SK-N-SH treated with all-trans-retinoic acid at 6 μM for 48 hours (cell line): ENCODE data around the gene SCN4A.

ENCODE experiments used
- ATAC-seq: fragments of 200-7000 bp; cut with Tn5 transposase; 3 replicates; pipeline ENCODE4 v1.9.1; 2020; ENCODE audit warnings: mild to moderate bottlenecking, moderate library complexity
- ARNTL ChIP-seq: fragments of 450-650 bp; formaldehyde crosslinking; IDR thresholded peaks from 2 replicates; pipeline ENCODE4 v1.5.0; 2020; ENCODE audit warnings: low read depth, mild to moderate bottlenecking, moderate library complexity, borderline replicate concordance
- BACH2 ChIP-seq: fragments of 250-450 bp; sonication (Bioruptor Pico); IDR thresholded peaks from 2 replicates; pipeline ENCODE4 v1.9.0; 2021; ENCODE audit warnings: mild to moderate bottlenecking, borderline replicate concordance
- CREB5 ChIP-seq: fragments of 250-450 bp; sonication (Bioruptor Pico); IDR thresholded peaks from 2 replicates; pipeline ENCODE4 v1.5.1; 2020; ENCODE audit warnings: low read depth, mild to moderate bottlenecking, moderate library complexity
- CSDC2 ChIP-seq: fragments of 250-450 bp; sonication (Bioruptor Pico); IDR thresholded peaks from 2 replicates; pipeline ENCODE4 v1.5.0; 2020; ENCODE audit warnings: mild to moderate bottlenecking, moderate library complexity
- CSRNP3 ChIP-seq: fragments of 250-450 bp; sonication (Bioruptor Pico); IDR thresholded peaks from 2 replicates; pipeline ENCODE4 v1.5.1; 2021; ENCODE audit warnings: mild to moderate bottlenecking, moderate library complexity
- ESRRG ChIP-seq: fragments of 250-450 bp; sonication (Bioruptor Pico); IDR thresholded peaks from 2 replicates; pipeline ENCODE4 v1.6.1; 2021; ENCODE audit warnings: mild to moderate bottlenecking
- GLIS3 ChIP-seq: fragments of 250-450 bp; sonication (Bioruptor Pico); IDR thresholded peaks from 2 replicates; pipeline ENCODE4 v1.5.0; 2020; ENCODE audit warnings: mild to moderate bottlenecking, moderate library complexity
- ISL1 ChIP-seq: fragments of 250-450 bp; sonication (Bioruptor Pico); IDR thresholded peaks from 2 replicates; pipeline ENCODE4 v2.1.2; 2022; ENCODE audit warnings: mild to moderate bottlenecking, moderate library complexity
- OSR1 ChIP-seq: fragments of 250-450 bp; sonication (Bioruptor Pico); IDR thresholded peaks from 2 replicates; pipeline ENCODE4 v1.8.0; 2022; ENCODE audit warnings: moderate library complexity, mild to moderate bottlenecking, inconsistent platforms
- PATZ1 ChIP-seq: fragments of 250-450 bp; sonication (Bioruptor Pico); IDR thresholded peaks from 2 replicates; pipeline ENCODE4 v1.8.0; 2020; ENCODE audit warnings: mild to moderate bottlenecking, moderate library complexity, borderline replicate concordance
- POU6F1 ChIP-seq: fragments of 250-450 bp; sonication (Bioruptor Pico); IDR thresholded peaks from 2 replicates; pipeline ENCODE4 v1.8.0; 2021; ENCODE audit warnings: low read depth, mild to moderate bottlenecking, moderate library complexity, borderline replicate concordance
- PPARA ChIP-seq: fragments of 250-450 bp; sonication (Bioruptor Pico); IDR thresholded peaks from 2 replicates; pipeline ENCODE4 v1.5.0; 2020; ENCODE audit warnings: mild to moderate bottlenecking, borderline replicate concordance
- RARB ChIP-seq: fragments of 250-450 bp; sonication (Bioruptor Pico); IDR thresholded peaks from 2 replicates; pipeline ENCODE4 v1.8.0; 2021; ENCODE audit warnings: mild to moderate bottlenecking, moderate library complexity
- SNAI2 ChIP-seq: fragments of 250-450 bp; sonication (Bioruptor Pico); IDR thresholded peaks from 2 replicates; pipeline ENCODE4 v1.5.0; 2020; ENCODE audit warnings: mild to moderate bottlenecking, moderate library complexity
- TCF4 ChIP-seq: fragments of 250-450 bp; sonication (Bioruptor Pico); IDR thresholded peaks from 2 replicates; pipeline ENCODE4 v1.8.0; 2021; ENCODE audit warnings: mild to moderate bottlenecking, moderate library complexity, borderline replicate concordance
- TSHZ2 ChIP-seq: fragments of 250-450 bp; sonication (Bioruptor Pico); IDR thresholded peaks from 2 replicates; pipeline ENCODE4 v1.5.0; 2020; ENCODE audit warnings: mild to moderate bottlenecking, moderate library complexity
- ZC3H10 ChIP-seq: fragments of 250-450 bp; sonication (Bioruptor Pico); IDR thresholded peaks from 2 replicates; pipeline ENCODE4 v1.5.1; 2021; ENCODE audit warnings: mild to moderate bottlenecking, moderate library complexity
- ZFP30 ChIP-seq: fragments of 450-650 bp; formaldehyde crosslinking; IDR thresholded peaks from 2 replicates; pipeline ENCODE4 v1.5.0; 2022; ENCODE audit warnings: mild to moderate bottlenecking, moderate library complexity
- ZNF565 ChIP-seq: fragments of 450-650 bp; formaldehyde crosslinking; conservative IDR thresholded peaks from 2 replicates; pipeline ENCODE4 v1.5.0; 2020; ENCODE audit warnings: low read depth, mild to moderate bottlenecking, moderate library complexity
- ZNF70 ChIP-seq: fragments of 450-650 bp; formaldehyde crosslinking; IDR thresholded peaks from 2 replicates; pipeline ENCODE4 v1.5.0; 2020; ENCODE audit warnings: mild to moderate bottlenecking, moderate library complexity
- ZNF8 ChIP-seq: fragments of 450-650 bp; formaldehyde crosslinking; IDR thresholded peaks from 2 replicates; pipeline ENCODE4 v1.5.0; 2020; ENCODE audit warnings: mild to moderate bottlenecking, moderate library complexity

The SCN4A gene

GRCh38 chr17:63988741-63989621 lies 16.3 kb upstream of the SCN4A start:
- ATAC-seq: no peak

GRCh38 chr17:63988127-63988478 lies 15.4 kb upstream of the SCN4A start:
- TF ChIP-seq ARNTL (CRISPR knock-in tag) (no peak), BACH2 (CRISPR knock-in tag) (no peak), OSR1 (CRISPR knock-in tag) (no peak), ZC3H10 (no peak), GLIS3 (no peak), CSDC2 (CRISPR knock-in tag) (no peak), PPARA (CRISPR knock-in tag) (no peak), ZFP30 (CRISPR knock-in tag) (no peak), ESRRG (CRISPR knock-in tag) (no peak), PATZ1 (CRISPR knock-in tag) (no peak), CREB5 (CRISPR knock-in tag) (no peak), POU6F1 (no peak), ZNF70 (CRISPR knock-in tag) (no peak), ISL1 (CRISPR knock-in tag) (no peak), TCF4 (CRISPR knock-in tag) (no peak), ZNF8 (CRISPR knock-in tag) (no peak), ZNF565 (CRISPR knock-in tag) (no peak)
- no peak for ATAC-seq

More at GRCh38 chr17:63988741-63989621, 16.3 kb upstream of the SCN4A start:
- TF ChIP-seq POU6F1 (no peak), CSRNP3 (CRISPR knock-in tag) (no peak), RARB (CRISPR knock-in tag) (no peak)

- no peak for ATAC-seq
- TF ChIP-seq ZNF70 (CRISPR knock-in tag) (no peak), PATZ1 (CRISPR knock-in tag) (no peak), ZNF565 (CRISPR knock-in tag) (no peak), POU6F1 (no peak), TSHZ2 (CRISPR knock-in tag) (no peak), SNAI2 (no peak), ARNTL (CRISPR knock-in tag) (no peak), GLIS3 (no peak), CSDC2 (CRISPR knock-in tag) (no peak)
These were observed 14.8 kb upstream of the SCN4A start for GRCh38 chr17:63987221-63988126.
